ENCODE data around the gene DMD. TPM values are rescaled to one million over a fixed set of nuclear protein-coding genes. Genes with fewer than 3 reads are reported as not detected.

DMD gene
- total RNA-seq, result 10 to 100 TPM; 27.7 to 54.7 (median 34.4) TPM

GRCh38 chrX:33211356-33212260, at the start of gene DMD:
DMD (minus strand) TSS chrX:33211549; CDS start chrX:33211312, 237 bp downstream.
- DNase-seq (ENCODE audit: low spot score) (no peak), ATAC-seq (ENCODE audit: low FRiP score) (peak; percentile 86)
- no peak for TF ChIP-seq CTCF (IDR thresholded peaks at IDR 0.05)

- ATAC-seq (ENCODE audit: low FRiP score), result no peak
- no peak for TF ChIP-seq CTCF (IDR thresholded peaks at IDR 0.05)
- DNase-seq (ENCODE audit: low spot score), result no peak
Measured at GRCh38 chrX:33252306-33252825, 41.0 kb upstream of the DMD start.

- TF ChIP-seq CTCF (IDR thresholded peaks at IDR 0.05), result no peak
- ATAC-seq (ENCODE audit: low FRiP score) (no peak), DNase-seq (ENCODE audit: low spot score) (no peak)
Measured at GRCh38 chrX:33218819-33219218, 7.5 kb upstream of the DMD start.

- ATAC-seq (ENCODE audit: low FRiP score) (no peak), DNase-seq (ENCODE audit: low spot score) (no peak)
- TF ChIP-seq CTCF (IDR thresholded peaks at IDR 0.05), result no peak
Measured at GRCh38 chrX:33210156-33210555, 1.2 kb downstream of the DMD start.

GRCh38 chrX:33207056-33207455, 4.3 kb downstream of the DMD start:
- TF ChIP-seq CTCF (IDR thresholded peaks at IDR 0.05), result no peak

GRCh38 chrX:33205321-33205720, 6.0 kb downstream of the DMD start:
- TF ChIP-seq CTCF (IDR thresholded peaks at IDR 0.05), result no peak
- DNase-seq (ENCODE audit: low spot score) (no peak), ATAC-seq (ENCODE audit: low FRiP score) (peak; percentile 26)

More at GRCh38 chrX:33207056-33207455, 4.3 kb downstream of the DMD start:
- DNase-seq (ENCODE audit: low spot score) (no peak), ATAC-seq (ENCODE audit: low FRiP score) (no peak)

- DNase-seq (ENCODE audit: low spot score), result no peak
- no peak for TF ChIP-seq CTCF (IDR thresholded peaks at IDR 0.05)
- peak; percentile 96 for ATAC-seq (ENCODE audit: low FRiP score)
Measured at GRCh38 chrX:33204889-33205288, 6.5 kb downstream of the DMD start.
